NOMO-1 (cell line): ENCODE results near the gene SLC5A4.
"Not testable (repeated sequence)": the region's sequence is repeated elsewhere in the genome, so short reads cannot be mapped to it uniquely, and the experiment has no call there.

ENCODE experiments used
- DNase-seq, 2 experiments: peaks; one replicate each; lab custom pipeline; 2025; ENCODE audit not compliant: unreplicated experiment in 2 of 2; lab: John Stamatoyannopoulos, UW

Gene SLC5A4

DNA sequence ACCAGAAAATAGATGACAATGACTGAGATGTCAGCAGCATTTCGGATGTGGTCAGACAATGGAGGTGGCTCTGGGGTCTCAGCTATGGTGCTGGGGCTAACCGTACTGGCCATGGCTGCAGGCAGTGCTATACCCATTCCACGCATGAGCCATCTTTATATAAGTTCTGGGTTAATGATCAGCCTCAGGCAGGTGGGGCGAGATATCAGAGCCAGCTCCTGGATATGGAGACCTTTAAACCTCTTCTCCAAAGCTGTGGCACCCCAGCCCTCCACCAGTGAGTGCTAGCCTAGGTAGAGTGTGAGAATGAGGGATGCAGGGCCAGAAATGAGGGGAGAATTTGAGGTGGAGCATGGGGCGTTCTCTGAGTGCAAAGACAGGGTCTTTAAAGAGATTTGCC, at the start of gene SLC5A4:
SLC5A4 (minus strand) TSS at position 131 of the 400 bp plus-strand sequence; CDS start at position 113, 18 bp downstream.
- no peak for DNase-seq

DNA sequence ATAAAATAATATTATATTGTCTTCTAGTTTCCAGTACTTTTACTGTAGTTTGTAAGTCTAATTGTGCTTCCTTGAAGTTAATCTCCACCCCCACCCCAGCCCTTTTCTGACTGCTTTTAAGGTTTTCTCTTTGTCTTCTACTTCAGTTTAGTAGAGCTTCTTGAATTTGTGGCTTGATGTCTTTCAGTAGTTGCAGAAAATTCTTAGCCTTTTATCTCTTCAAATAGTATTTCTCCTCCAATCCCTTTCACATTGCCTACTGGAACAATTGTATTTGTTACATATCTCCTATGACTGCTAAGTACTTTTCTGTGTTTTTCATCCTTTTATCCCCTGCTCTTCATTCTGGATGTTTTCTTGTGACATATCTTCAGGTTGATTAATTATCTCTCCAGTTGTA, 38.8 kb upstream of the SLC5A4 start:
- DNase-seq, result not testable (repeated sequence)

- DNase-seq, result no peak
Observed at GRCh38 chr22:32286290-32286840, 31.2 kb upstream of the SLC5A4 start.

DNA sequence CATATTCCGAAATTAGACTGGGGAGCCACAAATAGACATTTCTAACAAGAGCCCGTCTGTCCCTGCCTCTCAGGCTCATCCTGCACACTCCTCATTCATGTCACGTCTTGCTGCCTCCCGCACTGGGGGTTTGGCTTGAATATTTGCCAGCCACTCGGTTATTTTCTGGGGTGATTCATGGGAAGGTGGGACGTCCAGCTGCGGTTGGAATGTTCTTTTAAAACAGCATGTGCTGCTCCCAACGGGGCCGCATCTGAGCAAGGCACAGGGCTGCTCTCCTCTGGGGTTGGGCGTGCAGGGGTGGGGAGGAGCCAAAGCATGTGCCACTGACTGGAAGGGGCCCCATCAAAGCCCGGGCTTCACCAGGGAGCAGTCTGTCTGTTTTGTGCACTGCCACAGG, 25.9 kb upstream of the SLC5A4 start:
- no peak for DNase-seq

- not testable (repeated sequence) for DNase-seq
Observed at GRCh38 chr22:32275353-32275752, 20.2 kb upstream of the SLC5A4 start.

- DNase-seq, result no peak
Observed at GRCh38 chr22:32271389-32271788, 16.2 kb upstream of the SLC5A4 start.

- no peak for DNase-seq
Observed at GRCh38 chr22:32270641-32271369, 15.7 kb upstream of the SLC5A4 start.

DNA sequence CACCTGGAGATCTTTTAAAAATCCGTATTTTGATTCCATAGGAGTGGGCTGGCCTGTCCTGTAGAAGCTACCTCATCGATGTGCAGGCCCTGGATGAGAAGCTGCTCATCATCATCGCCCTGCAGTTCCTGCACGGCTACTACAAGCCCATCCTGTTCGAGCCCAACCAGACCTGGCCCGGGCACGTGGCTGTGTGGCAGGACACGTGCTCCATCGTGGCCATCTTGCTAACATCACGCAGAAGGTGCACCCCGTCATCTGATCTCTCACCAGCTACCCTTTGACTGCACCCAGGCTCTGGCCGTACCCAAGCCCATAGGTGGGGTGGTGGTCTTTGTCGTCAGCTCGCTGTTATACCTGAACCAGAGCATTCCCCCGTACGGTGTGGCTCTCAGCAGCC, 14.2 kb upstream of the SLC5A4 start:
- DNase-seq, result no peak

DNA sequence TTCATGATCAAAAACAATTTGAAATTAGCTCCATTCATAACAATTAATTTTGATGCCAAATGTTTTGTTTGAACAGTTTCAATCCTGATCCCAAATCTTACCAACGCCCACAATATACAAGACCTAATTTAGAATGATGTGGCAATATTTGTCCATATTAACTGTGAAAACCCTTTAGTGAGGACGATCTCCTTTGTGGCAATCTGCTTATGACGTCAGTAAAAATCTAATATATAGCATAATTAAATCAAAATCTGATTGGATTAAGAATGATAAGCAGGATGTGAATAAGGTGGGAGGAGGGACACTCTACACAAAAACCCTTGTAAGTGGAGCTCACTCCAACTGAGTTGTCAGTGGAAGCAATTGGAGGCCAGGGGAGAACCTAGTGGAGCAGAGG, 11.9 kb upstream of the SLC5A4 start:
- no peak for DNase-seq

GRCh38 chr22:32265882-32266767, 11.0 kb upstream of the SLC5A4 start:
- DNase-seq, result peak; percentile 45 to 73

GRCh38 chr22:32263678-32264077, 8.5 kb upstream of the SLC5A4 start:
- DNase-seq, result not testable (repeated sequence)

DNA sequence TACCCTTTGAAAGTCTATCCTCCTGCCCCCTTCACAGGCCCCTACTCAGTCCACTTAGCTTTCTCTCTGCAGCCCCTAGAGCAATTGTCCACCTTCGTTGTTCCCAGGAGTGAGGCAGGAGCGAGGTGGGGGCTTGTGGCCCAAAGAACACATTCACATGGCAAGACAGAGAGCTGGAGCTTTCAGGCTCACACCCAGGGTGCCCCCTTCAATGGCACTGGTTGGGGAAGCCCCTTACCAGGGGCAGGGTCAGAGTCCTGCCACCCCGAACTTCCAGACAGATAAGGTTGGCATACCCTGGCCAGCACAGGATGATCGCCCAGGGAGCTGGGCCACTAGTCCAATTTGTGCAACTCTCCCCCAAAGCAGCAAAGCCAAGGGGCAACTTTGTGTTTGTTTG, 6.2 kb upstream of the SLC5A4 start:
- DNase-seq, result no peak

GRCh38 chr22:32258791-32259190, 3.6 kb upstream of the SLC5A4 start:
- no peak for DNase-seq

DNA sequence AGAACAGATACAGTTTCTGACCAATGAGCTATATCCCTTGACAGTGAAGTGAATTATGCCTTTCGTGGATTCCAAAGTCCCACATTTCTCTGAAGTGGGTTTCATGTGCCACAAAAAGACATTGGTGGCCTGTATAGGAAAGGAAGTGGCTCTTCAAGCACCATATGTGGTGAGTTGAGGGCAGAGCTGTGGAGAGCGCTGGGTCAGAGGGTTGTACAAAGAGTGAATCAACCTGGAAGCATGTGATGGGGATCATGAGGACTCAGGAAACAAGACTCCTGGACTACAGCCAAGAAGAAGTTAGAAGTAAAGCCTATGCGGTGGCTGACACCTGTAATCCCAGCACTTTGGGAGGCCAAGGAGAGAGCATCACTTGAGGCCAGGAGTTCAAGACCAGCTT, 579 bp upstream of the SLC5A4 start:
- no peak for DNase-seq

GRCh38 chr22:32249231-32249630, 5.9 kb downstream of the SLC5A4 start:
- no peak for DNase-seq

DNA sequence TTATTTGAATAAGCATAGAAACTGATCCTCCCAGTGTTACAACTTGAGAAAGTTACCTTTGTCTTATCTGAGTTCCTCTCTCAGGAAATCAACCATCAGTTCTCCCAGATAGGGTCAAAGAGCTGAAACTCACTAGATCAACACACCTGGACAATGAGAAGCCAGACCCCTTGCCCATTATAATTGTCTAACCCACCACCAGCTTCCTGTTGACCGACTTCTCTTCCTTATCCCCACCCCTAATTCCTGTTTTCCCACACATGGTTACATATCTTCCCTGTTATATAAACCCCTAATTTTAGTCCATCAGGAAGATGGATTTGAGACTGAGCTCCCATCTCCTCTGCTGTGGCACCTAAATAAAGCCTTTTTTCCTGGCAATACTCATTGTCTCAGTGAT, 6.9 kb downstream of the SLC5A4 start:
- no peak for DNase-seq

DNA sequence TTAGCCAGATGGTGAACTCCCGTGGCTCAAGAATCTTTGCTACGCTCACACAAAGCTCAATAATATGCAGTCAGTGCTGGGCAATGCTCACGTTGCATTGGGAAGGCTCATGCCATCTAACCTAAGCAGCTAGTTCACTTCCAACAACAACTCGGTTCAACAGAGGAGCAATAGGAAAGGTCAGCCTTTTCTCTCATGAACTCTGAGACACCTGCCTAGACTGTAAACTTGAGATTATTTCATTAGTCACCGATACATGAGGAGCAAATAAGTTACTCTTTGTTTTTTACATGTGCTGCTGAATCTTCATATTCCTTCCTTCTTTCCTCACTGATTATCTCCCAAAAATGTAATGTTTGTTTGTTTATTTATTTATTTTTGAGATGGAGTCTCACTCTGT, 9.0 kb downstream of the SLC5A4 start:
- DNase-seq, result no peak

DNA sequence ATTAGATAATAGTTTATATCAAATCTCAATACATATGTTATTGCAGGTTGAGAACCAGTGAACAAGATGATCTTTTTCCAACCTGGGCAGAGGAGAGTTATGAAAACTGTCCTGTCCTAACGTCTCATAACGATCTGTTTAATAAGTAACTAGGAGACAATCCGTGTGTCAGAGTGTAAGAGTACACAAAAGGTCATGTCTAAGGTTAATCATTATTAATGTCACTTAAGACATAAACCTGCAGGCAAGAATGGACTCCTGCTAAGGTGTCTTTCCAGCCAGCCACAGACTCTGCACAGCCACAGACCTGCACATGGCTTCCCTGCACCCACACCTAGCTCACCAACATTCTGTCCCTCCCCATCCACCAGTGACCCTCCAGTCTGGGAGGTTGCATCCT, 10.1 kb downstream of the SLC5A4 start:
- no peak for DNase-seq

DNA sequence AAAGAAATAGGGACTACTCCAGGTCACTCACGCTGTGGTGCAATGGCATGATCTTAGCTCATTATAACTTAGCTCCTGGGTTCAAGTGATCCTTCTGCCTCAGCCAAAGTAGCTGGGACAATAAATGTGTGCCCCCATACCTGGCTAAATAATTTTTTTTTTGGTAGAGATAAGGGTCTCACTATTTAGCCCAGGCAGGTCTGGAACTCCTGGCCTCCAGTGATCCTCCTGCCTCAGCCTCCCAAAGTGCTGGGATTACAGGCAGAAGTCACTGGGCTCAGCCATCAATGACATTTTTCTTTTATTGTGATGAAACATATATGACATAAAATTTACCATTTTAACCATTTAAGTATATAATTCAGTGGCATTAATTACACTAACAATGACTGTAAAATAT, 10.6 kb downstream of the SLC5A4 start:
- DNase-seq, result no peak

DNA sequence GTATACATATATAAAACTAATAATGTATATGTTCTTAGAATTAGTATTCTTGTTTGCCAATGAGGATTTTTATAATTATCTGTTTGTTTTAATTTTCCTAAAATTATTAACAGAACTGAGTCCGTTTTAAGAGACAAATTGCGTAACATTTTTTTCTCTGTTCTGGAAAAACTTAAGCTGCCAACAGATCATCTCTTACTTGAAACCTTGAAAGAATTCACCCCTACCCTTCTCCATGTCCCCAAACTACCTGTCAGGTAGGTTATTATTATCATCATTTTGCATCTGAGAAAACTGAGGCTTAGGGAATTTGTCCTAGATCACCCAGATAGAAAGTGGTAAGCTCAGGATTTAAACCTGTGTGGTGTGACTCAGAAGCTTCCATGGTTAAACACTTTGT, 14.7 kb downstream of the SLC5A4 start:
- DNase-seq, result no peak

DNA sequence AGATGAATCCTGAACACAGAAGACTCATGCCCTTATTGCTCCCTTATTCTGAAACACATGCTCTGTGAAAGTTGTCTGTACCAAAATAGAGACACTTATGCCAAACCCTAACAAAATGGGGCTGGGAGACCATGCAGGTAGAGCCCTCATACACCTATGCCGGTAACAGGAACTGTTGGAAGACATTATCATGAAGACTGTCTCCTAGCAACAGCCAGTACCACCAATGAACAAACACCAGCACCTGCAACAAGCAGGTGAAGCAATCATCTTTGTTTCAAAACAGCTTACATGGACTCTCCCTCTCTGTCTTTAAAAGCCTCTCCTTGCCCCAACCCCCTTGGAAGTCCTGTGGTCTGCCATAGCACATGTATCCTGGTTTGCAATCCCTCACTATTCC, 17.2 kb downstream of the SLC5A4 start:
- no peak for DNase-seq

GRCh38 chr22:32236970-32237369, 18.2 kb downstream of the SLC5A4 start:
- no peak for DNase-seq
